Left ventricle myocardium inferior (tissue), 1 donor: ENCODE data around the gene HIPK2. TPM values are rescaled to one million over a fixed set of nuclear protein-coding genes. Genes with fewer than 3 reads are reported as not detected.

ENCODE experiments used
- DNase-seq: peaks from one replicate; pipeline ENCODE4 v3.0.0-alpha.2; 2020
- H3K27ac ChIP-seq: fragments of 200-600 bp; replicated peaks from 2 replicates; pipeline ENCODE4 v1.8.0; 2021
- H3K27me3 ChIP-seq: fragments of 200-600 bp; 2 replicates; pipeline ENCODE4 v1.8.0; 2021; ENCODE audit warnings: low read depth
- H3K36me3 ChIP-seq: fragments of 200-600 bp; 2 replicates; pipeline ENCODE4 v1.8.0; 2021
- H3K4me1 ChIP-seq: fragments of 200-600 bp; 2 replicates; pipeline ENCODE4 v1.8.0; 2021
- H3K4me3 ChIP-seq: fragments of 200-600 bp; 2 replicates; pipeline ENCODE4 v1.8.0; 2021; ENCODE audit warnings: mild to moderate bottlenecking, moderate library complexity
- H3K9me3 ChIP-seq: fragments of 200-600 bp; replicated peaks from 2 replicates; pipeline ENCODE4 v1.8.0; 2021
- intact Hi-C: fragments of 100-400 bp; cut with micrococcal nuclease; formaldehyde crosslinking; loops from one replicate; pipeline ENCODE4 v1.11.0; 2022
- total RNA-seq: library from RNA; stranded (reverse); fragmentation: NEBNext Ultra II Directional; extraction: Animal tissue kit (Norgen Biotek cat#: 25700); gene quantifications from one replicate; pipeline ENCODE4 v1.2.1, GENCODE V29; 2021
- TF ChIP-seq, protein P1 (sequence below): fragments of 200-600 bp; IDR thresholded peaks from 2 replicates; pipeline ENCODE4 v1.8.0; 2021; ENCODE audit warnings: antibody characterized with exemption, mild to moderate bottlenecking, borderline replicate concordance
- donor health status: DM: no; HTN: yes; CAD: no; lungs with severe emphysema.

The HIPK2 gene
- total RNA-seq, 1 donor from 2014 or later: 127 TPM

DNA sequence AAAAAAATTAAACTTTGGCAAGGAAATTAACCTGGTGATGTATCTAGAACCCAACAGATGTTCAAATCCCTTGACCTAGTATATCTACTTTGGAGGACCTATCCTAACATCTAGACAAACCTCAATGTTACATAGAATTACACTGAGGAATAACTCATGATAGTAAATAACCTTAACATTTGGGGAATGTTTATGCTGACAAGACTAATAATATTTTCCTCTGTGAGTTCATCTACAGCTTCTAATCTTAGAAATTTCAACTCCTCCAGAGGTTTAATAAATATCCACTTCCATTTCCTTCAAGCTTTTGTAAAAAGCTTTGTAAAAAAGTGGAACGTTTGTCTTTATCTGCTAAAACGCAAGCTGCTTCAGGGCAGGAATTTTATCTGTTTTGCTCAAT lies 12.7 kb downstream of the HIPK2 start:
- DNase-seq: no peak
- peaks cover 4% of the 10 kb centered on the region for H3K36me3 ChIP-seq
- intact Hi-C loops: no loop called here
- H3K9me3 ChIP-seq: no peaks in the 10 kb centered on the region
- H3K27ac ChIP-seq: no peak overlapping the region
- peaks cover 98% of the 10 kb centered on the region for H3K4me1 ChIP-seq
- H3K27me3 ChIP-seq: no peaks in the 10 kb centered on the region
- TF ChIP-seq, protein P1, sequence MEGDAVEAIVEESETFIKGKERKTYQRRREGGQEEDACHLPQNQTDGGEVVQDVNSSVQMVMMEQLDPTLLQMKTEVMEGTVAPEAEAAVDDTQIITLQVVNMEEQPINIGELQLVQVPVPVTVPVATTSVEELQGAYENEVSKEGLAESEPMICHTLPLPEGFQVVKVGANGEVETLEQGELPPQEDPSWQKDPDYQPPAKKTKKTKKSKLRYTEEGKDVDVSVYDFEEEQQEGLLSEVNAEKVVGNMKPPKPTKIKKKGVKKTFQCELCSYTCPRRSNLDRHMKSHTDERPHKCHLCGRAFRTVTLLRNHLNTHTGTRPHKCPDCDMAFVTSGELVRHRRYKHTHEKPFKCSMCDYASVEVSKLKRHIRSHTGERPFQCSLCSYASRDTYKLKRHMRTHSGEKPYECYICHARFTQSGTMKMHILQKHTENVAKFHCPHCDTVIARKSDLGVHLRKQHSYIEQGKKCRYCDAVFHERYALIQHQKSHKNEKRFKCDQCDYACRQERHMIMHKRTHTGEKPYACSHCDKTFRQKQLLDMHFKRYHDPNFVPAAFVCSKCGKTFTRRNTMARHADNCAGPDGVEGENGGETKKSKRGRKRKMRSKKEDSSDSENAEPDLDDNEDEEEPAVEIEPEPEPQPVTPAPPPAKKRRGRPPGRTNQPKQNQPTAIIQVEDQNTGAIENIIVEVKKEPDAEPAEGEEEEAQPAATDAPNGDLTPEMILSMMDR: no peak
- no peak overlapping the region for H3K4me3 ChIP-seq

DNA sequence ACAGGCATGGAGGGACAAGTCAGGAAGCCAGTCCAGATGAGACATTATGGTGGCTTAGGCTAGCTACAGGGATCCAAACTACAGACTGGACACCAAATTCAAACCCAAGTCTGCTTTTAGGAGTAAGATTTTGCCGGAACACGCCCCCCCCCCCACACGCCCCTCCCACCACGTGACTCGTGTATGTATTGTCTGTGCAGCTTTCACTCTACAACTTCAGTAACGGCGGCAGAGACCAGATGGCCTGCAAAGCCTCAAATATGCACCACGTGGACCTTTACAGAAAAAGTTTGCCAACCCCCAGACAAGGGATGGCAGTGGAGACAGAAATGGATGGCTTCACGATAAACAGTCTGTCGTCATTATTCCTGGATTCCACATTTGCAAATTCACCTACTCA lies 14.5 kb downstream of the HIPK2 start:
- Histone ChIP-seq H3K4me3 (no peak overlapping the region), H3K9me3 (no peaks in the 10 kb centered on the region), H3K27ac (peak overlapping the region; percentile 62), H3K27me3 (no peaks in the 10 kb centered on the region), H3K4me1 (peaks cover 98% of the 10 kb centered on the region), H3K36me3 (no peaks in the 10 kb centered on the region)
- DNase-seq: no peak
- intact Hi-C loops: no loop called here
- TF ChIP-seq, protein P1: no peak

DNA sequence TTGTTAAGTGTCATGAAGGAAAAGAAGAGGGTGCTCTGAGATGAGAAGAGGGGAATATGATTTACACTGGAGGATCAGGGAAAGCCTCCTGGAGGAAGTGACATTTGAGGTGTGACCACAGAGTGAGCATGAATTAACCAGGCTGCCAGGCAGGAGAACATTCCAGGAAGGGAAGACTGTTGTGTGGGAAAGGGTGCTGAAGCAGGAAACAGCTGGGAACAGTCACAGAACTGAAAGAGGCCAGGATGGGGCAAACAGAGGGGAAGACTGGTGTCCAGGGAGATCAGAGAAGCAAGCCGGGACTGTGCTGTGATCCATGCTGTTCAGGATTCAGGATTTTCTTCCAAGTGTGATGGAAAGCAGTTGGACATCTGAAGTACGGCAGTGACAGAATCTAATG lies 14.9 kb downstream of the HIPK2 start:
- H3K4me3 ChIP-seq: no peak overlapping the region
- no peaks in the 10 kb centered on the region for H3K27me3 ChIP-seq
- DNase-seq: no peak
- peak overlapping the region; percentile 62 for H3K27ac ChIP-seq
- H3K4me1 ChIP-seq: peaks cover 98% of the 10 kb centered on the region
- no peaks in the 10 kb centered on the region for H3K36me3 ChIP-seq
- intact Hi-C loops: no loop called here
- TF ChIP-seq, protein P1: no peak
- H3K9me3 ChIP-seq: no peaks in the 10 kb centered on the region

DNA sequence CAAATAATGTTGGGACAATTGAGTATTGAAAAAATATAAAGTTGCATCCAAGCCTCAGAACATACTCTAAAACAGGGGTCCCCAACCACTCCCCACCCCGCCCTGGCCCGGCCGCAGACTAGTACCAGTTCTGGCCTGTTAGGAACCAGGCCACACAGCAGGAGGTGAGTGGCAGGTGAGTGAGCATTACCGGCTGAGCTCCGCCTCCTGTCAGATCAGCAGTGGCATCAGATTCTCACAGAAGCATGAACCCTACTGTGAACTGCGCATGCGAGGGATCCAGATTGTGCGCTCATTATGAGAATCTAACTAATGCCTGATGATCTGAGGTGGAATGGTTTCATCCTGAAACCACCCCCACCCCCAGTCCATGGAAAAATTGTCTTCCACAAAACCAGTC lies 19.4 kb downstream of the HIPK2 start:
- Histone ChIP-seq H3K27me3 (no peaks in the 10 kb centered on the region), H3K36me3 (peaks cover 5% of the 10 kb centered on the region), H3K4me3 (no peak overlapping the region), H3K27ac (no peak overlapping the region), H3K9me3 (no peaks in the 10 kb centered on the region), H3K4me1 (peaks cover 100% of the 10 kb centered on the region)
- no peak for DNase-seq
- TF ChIP-seq, protein P1: no peak
- intact Hi-C loops: no loop called here

DNA sequence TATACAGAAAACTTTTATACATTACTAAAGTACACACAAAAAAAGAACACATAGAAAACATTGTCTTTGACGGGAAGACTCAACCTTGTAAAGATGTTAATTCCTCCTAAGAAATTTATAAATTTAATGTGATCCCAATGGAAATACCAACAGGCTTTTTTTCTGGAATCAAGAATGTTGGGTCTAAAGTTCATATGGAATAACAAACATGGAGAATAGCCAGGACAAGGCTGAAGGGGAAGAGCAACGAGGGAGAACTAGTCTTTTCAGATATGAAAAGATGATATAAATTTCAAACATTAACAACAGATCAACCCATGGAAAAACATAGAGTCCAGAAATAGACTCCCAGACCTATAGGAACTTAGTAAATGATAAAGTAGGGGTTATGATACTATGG lies 19.8 kb downstream of the HIPK2 start:
- no peak for DNase-seq
- Histone ChIP-seq H3K9me3 (no peaks in the 10 kb centered on the region), H3K4me1 (peaks cover 100% of the 10 kb centered on the region), H3K27me3 (no peaks in the 10 kb centered on the region), H3K4me3 (no peak overlapping the region), H3K27ac (no peak overlapping the region), H3K36me3 (peaks cover 5% of the 10 kb centered on the region)
- TF ChIP-seq, protein P1: no peak
- intact Hi-C loops: no loop called here

DNA sequence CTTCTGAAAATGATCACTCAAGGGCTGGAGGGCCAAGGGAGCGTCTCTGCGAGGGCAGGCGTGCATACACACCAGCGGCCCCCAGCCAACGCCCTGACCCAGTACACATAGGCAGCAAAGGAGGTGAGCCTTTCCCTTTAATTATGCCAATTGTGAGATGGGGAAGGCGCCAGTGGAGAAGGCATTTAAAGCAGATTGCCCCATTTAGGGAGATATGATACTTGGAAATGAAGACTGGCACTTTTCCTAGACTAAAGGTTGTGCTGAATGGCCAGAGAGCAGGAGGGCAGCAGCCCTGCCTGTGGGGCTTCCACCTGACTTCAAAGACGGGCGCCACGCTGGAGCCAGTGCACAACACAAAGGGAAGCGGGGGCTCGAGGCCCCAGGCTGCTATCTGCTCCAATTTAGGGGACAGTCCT lies 24.1 kb downstream of the HIPK2 start:
- Histone ChIP-seq H3K27me3 (no peaks in the 10 kb centered on the region), H3K9me3 (no peaks in the 10 kb centered on the region), H3K36me3 (peaks cover 5% of the 10 kb centered on the region), H3K4me1 (peaks cover 97% of the 10 kb centered on the region), H3K27ac (peak overlapping the region; percentile 68), H3K4me3 (no peak overlapping the region)
- intact Hi-C loops: no loop called here
- no peak for DNase-seq
- TF ChIP-seq, protein P1: no peak
